SH-SY5Y (cell line): ENCODE data around the gene SH2D1B.

ENCODE experiments used
- GATA2 ChIP-seq: IDR thresholded peaks from 2 replicates; pipeline ENCODE4 v1.6.1; 2011; ENCODE audit warnings: mild to moderate bottlenecking, low read depth, low read length
- GATA3 ChIP-seq: IDR thresholded peaks from 2 replicates; pipeline ENCODE4 v1.6.1; 2011; ENCODE audit warnings: low read depth, mild to moderate bottlenecking, low read length, moderate library complexity

DNA sequence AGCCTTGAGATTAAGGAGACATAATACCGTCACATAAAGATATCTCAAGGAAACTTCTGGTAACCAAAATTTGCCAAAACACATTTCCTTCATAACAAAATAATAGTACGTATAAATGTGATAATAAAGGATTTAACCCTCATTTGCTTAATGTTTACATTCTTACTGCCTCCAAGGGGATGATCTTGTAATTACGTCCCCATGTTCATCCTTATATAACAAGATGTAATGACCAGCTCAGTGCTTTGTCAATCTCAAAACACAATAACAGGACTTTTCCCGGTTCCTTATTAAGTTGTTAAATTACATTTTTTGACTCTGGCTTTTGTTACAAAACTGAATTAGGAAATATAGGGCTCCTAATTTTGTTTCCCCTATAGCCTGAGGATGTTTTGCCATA is 44.4 kb upstream of the SH2D1B start:
- TF ChIP-seq GATA2 = no peak
- no peak for TF ChIP-seq GATA3
